Measurements from ENCODE around the gene EVL.

EVL gene, protein sequence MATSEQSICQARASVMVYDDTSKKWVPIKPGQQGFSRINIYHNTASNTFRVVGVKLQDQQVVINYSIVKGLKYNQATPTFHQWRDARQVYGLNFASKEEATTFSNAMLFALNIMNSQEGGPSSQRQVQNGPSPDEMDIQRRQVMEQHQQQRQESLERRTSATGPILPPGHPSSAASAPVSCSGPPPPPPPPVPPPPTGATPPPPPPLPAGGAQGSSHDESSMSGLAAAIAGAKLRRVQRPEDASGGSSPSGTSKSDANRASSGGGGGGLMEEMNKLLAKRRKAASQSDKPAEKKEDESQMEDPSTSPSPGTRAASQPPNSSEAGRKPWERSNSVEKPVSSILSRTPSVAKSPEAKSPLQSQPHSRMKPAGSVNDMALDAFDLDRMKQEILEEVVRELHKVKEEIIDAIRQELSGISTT

DNA sequence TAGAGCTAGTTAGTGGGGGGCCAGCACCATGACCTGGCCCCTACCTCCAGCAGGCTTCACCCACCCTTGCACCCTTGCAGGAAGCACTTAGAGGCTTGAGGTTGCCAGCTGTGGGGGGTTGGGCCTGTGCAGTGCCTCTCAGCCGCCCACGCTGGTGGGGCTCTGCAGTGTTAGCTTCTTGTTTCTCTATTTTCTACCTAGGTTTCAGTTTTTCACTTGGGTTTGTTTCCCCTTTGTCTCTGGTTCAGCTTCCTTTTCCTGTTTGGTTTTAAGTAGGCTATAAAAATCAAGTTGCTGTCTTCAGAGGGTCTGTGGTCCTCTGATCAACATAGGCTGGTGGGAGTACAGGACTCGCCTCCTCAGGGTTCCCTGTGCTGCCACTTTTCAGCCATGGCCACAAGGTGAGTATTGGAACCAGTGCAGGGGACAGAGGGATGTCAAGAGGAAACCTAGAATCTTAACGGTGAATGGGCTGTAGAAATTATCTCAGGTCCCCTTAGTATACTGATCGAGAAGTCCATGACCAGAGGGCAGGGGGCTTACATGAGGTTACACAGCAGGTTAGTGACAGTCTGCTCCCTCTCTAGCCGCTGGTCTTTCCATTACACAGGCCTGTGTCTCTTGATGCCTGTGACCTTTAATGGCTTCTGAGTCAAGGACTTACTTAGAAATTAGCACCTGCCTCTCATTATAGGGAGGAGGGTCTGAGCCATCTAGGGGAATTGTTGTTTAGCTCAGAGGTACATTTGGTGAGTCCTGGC, at the start of gene EVL:
EVL (plus strand) TSS at position 312 of the 761 bp plus-strand sequence; CDS start at position 391, 79 bp downstream.
- no peaks in the 10 kb centered on the region for H3K79me2 ChIP-seq (ENCODE audit: control insufficient read depth, insufficient read depth, low read length, unreplicated experiment)
- H3K4me3 ChIP-seq (ENCODE audit: low read depth, low read length), result no peak within 1 kb of the TSS
- no peaks in the 10 kb centered on the region for H3K36me3 ChIP-seq (ENCODE audit: insufficient read depth, low read length)
- H2AFZ ChIP-seq (ENCODE audit: low read length, unreplicated experiment), result no peak within 1 kb of the TSS
- H3K4me1 ChIP-seq (ENCODE audit: control insufficient read depth, insufficient read depth, low read length, unreplicated experiment), result peaks cover 9% of the 10 kb centered on the region
- no peaks in the 10 kb centered on the region for H3K27me3 ChIP-seq (ENCODE audit: insufficient read depth, low read length)
- no peak within 1 kb of the TSS for H3K27ac ChIP-seq (ENCODE audit: low read depth, low read length)

DNA sequence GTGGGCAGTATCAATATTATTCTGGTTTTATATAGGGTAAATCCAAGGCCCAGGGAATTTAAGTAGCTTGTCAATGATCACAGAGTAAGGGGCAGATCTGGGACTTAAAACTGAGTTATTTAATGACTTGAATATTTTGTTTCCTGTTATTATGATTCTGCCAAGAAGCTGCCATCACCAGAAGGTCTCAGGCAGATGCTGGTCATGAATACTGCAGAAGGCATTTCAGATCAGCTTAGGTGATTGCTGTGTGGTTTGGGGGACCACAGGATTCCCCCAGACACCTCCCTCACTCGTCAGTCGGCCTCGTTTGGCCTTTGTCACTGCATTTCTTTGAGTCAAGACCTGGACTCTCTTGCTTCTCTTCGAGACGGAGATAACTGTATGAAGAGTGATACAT, 47.7 kb upstream of the EVL start:
- H2AFZ ChIP-seq (ENCODE audit: low read length, unreplicated experiment), result no peak overlapping the region
- H3K4me3 ChIP-seq (ENCODE audit: low read depth, low read length), result no peak overlapping the region
- no peaks in the 10 kb centered on the region for H3K27me3 ChIP-seq (ENCODE audit: insufficient read depth, low read length)
- no peaks in the 10 kb centered on the region for H3K36me3 ChIP-seq (ENCODE audit: insufficient read depth, low read length)
- peaks cover 12% of the 10 kb centered on the region for H3K4me1 ChIP-seq (ENCODE audit: control insufficient read depth, insufficient read depth, low read length, unreplicated experiment)
- peaks cover 2% of the 10 kb centered on the region for H3K79me2 ChIP-seq (ENCODE audit: control insufficient read depth, insufficient read depth, low read length, unreplicated experiment)
- no peak overlapping the region for H3K27ac ChIP-seq (ENCODE audit: low read depth, low read length)

DNA sequence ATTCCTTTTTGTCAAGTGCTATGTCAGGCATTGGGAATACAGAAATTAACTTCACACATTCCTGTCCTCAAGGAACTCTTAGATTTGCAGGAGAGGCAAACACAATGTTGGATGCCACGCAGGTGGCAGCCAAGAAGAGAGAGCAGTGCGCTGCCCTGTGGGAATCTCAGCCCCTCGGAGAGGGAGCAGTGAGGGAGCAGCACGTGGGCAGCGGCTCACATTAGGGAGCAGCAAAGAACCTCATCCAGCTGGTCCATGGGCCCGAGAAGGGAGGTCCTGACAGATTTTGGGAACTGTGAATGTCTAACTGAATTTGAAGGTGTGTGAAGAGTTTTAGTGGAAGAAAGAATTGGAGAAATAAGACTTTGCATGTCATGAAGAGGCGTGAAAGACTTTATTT, 47.2 kb upstream of the EVL start:
- H3K36me3 ChIP-seq (ENCODE audit: insufficient read depth, low read length), result no peaks in the 10 kb centered on the region
- H3K4me1 ChIP-seq (ENCODE audit: control insufficient read depth, insufficient read depth, low read length, unreplicated experiment), result peaks cover 8% of the 10 kb centered on the region
- H3K4me3 ChIP-seq (ENCODE audit: low read depth, low read length), result no peak overlapping the region
- no peak overlapping the region for H3K27ac ChIP-seq (ENCODE audit: low read depth, low read length)
- H2AFZ ChIP-seq (ENCODE audit: low read length, unreplicated experiment), result no peak overlapping the region
- H3K79me2 ChIP-seq (ENCODE audit: control insufficient read depth, insufficient read depth, low read length, unreplicated experiment), result peaks cover 5% of the 10 kb centered on the region
- H3K27me3 ChIP-seq (ENCODE audit: insufficient read depth, low read length), result no peaks in the 10 kb centered on the region

DNA sequence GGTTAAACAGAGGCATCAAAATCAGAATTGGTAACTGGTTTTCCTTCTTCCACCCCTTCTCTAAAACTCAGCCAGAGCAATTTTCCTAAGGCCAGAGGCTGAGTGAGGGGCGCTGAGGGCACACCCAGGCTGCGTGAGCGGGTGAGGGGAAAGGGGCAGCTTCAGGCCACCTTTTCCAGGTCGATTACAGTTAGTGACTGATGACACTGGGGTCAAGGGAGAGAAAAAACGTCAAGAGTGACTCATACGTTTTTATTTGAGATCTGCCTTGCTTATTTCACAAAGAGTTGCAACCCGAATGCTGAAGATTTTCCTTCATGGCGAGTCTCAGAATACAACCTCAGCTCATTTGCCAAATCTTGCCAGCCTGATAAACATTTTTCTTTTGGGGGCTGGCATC, 46.7 kb upstream of the EVL start:
- Histone ChIP-seq H3K79me2 (ENCODE audit: control insufficient read depth, insufficient read depth, low read length, unreplicated experiment) (peaks cover 5% of the 10 kb centered on the region), H3K27me3 (ENCODE audit: insufficient read depth, low read length) (no peaks in the 10 kb centered on the region), H3K36me3 (ENCODE audit: insufficient read depth, low read length) (no peaks in the 10 kb centered on the region), H3K27ac (ENCODE audit: low read depth, low read length) (no peak overlapping the region), H3K4me3 (ENCODE audit: low read depth, low read length) (no peak overlapping the region), H3K4me1 (ENCODE audit: control insufficient read depth, insufficient read depth, low read length, unreplicated experiment) (peaks cover 6% of the 10 kb centered on the region), H2AFZ (ENCODE audit: low read length, unreplicated experiment) (no peak overlapping the region)

DNA sequence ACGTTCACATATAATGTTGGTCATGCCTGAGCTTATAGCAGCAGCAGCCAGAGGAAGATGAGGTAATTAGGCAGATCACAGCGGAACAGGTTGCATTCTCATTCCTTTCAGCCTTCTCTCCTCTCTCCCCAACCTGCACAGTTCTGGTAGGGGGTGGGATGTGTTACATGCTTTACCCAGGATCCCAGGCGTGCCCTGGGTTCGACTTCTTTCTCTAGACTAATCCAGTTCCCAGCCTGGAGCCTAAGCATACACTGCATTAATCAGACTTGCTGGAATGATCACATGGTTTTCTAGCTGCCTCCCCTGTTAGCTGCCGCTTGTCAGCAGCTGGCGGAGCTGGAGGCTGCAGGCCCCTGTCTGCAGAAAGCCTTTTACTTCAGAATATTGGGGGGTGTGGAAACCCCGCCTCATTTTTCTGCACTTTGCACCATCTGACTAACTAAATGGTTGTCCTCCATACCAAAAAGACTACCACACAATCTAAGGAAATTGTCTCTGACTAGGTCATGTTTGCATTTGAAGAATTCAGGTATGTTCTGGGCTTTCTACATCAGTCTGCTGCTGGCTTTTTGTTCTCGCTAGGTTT, 46.0 kb upstream of the EVL start:
- H3K27me3 ChIP-seq (ENCODE audit: insufficient read depth, low read length), result no peaks in the 10 kb centered on the region
- H3K4me3 ChIP-seq (ENCODE audit: low read depth, low read length), result no peak overlapping the region
- peaks cover 6% of the 10 kb centered on the region for H3K4me1 ChIP-seq (ENCODE audit: control insufficient read depth, insufficient read depth, low read length, unreplicated experiment)
- no peak overlapping the region for H3K27ac ChIP-seq (ENCODE audit: low read depth, low read length)
- H3K79me2 ChIP-seq (ENCODE audit: control insufficient read depth, insufficient read depth, low read length, unreplicated experiment), result peaks cover 5% of the 10 kb centered on the region
- no peaks in the 10 kb centered on the region for H3K36me3 ChIP-seq (ENCODE audit: insufficient read depth, low read length)
- no peak overlapping the region for H2AFZ ChIP-seq (ENCODE audit: low read length, unreplicated experiment)

DNA sequence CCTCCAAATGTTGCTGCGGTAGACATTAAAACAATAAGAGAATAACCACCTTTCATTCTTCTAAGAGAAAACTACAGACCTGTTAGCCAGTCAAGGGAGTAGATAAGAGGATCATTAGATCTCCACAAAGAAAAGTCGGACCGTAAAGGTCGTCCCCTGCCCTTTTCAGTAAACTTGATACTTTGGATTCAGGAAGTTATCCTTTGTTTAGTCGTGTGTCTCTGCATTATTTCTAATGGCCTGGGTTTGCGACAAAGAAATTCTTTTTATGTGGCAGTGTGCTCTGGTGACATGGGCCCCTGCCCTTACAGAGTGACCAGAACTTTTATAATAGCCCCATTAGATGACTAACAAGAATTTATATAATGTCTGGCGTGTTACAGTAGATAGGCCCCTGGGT, 44.6 kb upstream of the EVL start:
- Histone ChIP-seq H3K27ac (ENCODE audit: low read depth, low read length) (no peak overlapping the region), H2AFZ (ENCODE audit: low read length, unreplicated experiment) (no peak overlapping the region), H3K4me1 (ENCODE audit: control insufficient read depth, insufficient read depth, low read length, unreplicated experiment) (peaks cover 12% of the 10 kb centered on the region), H3K4me3 (ENCODE audit: low read depth, low read length) (no peak overlapping the region), H3K27me3 (ENCODE audit: insufficient read depth, low read length) (no peaks in the 10 kb centered on the region), H3K36me3 (ENCODE audit: insufficient read depth, low read length) (no peaks in the 10 kb centered on the region), H3K79me2 (ENCODE audit: control insufficient read depth, insufficient read depth, low read length, unreplicated experiment) (peaks cover 8% of the 10 kb centered on the region)

DNA sequence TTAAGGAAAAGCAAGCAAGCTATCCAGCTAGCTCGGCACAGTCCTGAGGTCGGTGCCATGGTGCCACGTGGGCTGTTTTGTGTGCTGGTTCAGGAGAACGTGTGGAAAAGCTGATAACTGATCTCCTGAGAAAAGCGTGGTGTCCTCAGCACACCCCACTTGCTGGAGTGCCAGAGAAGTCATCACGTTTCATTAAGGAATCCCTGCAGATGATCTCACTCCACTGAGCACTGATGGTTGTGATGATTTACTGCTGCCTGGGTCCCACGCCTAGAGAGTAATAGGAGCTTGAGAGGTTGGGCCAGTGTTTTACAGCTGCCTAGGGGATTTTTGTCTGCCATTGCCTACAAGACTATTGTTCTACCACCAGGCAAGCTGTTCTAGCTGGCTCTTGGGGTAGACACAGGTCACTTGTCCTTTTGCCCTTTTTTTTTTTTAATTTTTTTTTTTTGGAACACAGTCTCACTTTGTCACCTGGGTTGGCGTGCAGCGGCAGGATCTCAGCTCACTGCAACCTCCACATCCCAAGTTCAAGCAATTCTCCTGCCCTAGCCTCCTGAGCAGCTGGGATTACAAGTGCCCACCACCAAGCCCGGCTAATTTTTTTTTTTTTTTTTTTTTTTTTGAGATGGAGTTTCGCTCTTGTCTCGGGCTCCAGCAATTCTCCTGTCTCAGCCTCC, 42.3 kb upstream of the EVL start:
- no peak overlapping the region for H2AFZ ChIP-seq (ENCODE audit: low read length, unreplicated experiment)
- H3K27me3 ChIP-seq (ENCODE audit: insufficient read depth, low read length), result no peaks in the 10 kb centered on the region
- peaks cover 8% of the 10 kb centered on the region for H3K79me2 ChIP-seq (ENCODE audit: control insufficient read depth, insufficient read depth, low read length, unreplicated experiment)
- H3K4me3 ChIP-seq (ENCODE audit: low read depth, low read length), result no peak overlapping the region
- H3K27ac ChIP-seq (ENCODE audit: low read depth, low read length), result no peak overlapping the region
- peaks cover 22% of the 10 kb centered on the region for H3K4me1 ChIP-seq (ENCODE audit: control insufficient read depth, insufficient read depth, low read length, unreplicated experiment)
- H3K36me3 ChIP-seq (ENCODE audit: insufficient read depth, low read length), result no peaks in the 10 kb centered on the region

DNA sequence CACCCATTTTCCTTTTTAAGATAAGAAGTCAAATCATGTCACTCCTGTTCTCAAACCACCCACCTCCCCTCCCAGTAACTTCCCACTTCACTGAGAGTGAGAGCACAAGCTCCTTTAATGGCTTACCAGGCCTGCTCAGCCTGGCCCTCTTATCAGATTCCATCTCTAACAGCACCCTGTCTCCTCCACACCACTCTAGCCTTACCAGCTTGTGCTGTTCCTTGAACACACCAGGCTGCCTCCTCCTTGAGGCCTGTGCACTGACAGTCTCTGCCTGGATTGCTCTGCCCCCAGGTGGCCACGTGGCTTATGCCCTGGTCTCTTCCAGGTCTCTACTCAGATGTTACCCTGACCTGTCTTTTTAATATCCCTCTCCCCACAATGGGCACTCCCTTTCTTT, 40.1 kb upstream of the EVL start:
- no peak overlapping the region for H2AFZ ChIP-seq (ENCODE audit: low read length, unreplicated experiment)
- no peaks in the 10 kb centered on the region for H3K27me3 ChIP-seq (ENCODE audit: insufficient read depth, low read length)
- peaks cover 37% of the 10 kb centered on the region for H3K4me1 ChIP-seq (ENCODE audit: control insufficient read depth, insufficient read depth, low read length, unreplicated experiment)
- H3K36me3 ChIP-seq (ENCODE audit: insufficient read depth, low read length), result no peaks in the 10 kb centered on the region
- no peak overlapping the region for H3K27ac ChIP-seq (ENCODE audit: low read depth, low read length)
- H3K79me2 ChIP-seq (ENCODE audit: control insufficient read depth, insufficient read depth, low read length, unreplicated experiment), result peaks cover 13% of the 10 kb centered on the region
- no peak overlapping the region for H3K4me3 ChIP-seq (ENCODE audit: low read depth, low read length)

DNA sequence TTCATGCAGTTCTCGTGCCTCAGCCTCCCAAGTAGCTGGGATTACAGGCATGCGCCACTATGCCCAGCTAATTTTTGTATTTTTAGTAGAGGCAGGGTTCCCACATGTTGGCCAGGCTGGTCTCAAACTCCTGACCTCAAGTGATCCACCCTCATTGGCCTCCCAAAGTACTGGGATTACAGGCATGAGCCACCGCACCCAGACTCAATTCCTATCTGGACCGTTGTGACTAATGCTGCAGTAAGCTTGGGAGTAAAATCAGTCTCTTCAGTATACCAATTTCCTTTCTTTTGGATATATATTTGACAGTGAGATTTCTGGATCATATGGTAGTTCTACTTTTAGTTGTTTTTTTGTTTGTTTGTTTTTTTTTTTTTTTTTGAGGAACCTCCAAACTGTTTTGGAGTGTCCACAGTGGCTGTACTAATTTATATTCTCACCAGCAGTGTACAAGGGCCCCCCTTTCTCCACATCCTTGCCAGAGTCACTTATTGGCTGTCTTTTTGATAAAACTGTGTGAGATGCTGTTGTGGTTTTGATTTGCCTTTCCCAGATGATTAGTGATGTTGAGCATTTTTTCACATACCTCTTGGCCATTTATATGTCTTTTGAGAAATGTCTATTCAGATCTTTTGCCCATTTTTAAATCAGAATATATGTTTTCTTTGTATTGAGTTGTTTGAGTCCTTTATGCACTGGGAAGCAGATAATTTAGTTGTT, 37.3 kb upstream of the EVL start:
- Histone ChIP-seq H3K27me3 (ENCODE audit: insufficient read depth, low read length) (no peaks in the 10 kb centered on the region), H3K79me2 (ENCODE audit: control insufficient read depth, insufficient read depth, low read length, unreplicated experiment) (peaks cover 8% of the 10 kb centered on the region), H3K27ac (ENCODE audit: low read depth, low read length) (peak overlapping the region; percentile 99), H3K4me1 (ENCODE audit: control insufficient read depth, insufficient read depth, low read length, unreplicated experiment) (peaks cover 58% of the 10 kb centered on the region), H3K36me3 (ENCODE audit: insufficient read depth, low read length) (no peaks in the 10 kb centered on the region), H2AFZ (ENCODE audit: low read length, unreplicated experiment) (no peak overlapping the region), H3K4me3 (ENCODE audit: low read depth, low read length) (no peak overlapping the region)
